Memory B cell (primary cell): Measurements from ENCODE around the gene UBFD1.
A peak's percentile ranks its signal among the peaks of the same experiment; 100 is the strongest.

Experiments used
- ATAC-seq: fragments of 150-1000 bp; cut with Tn5 transposase; 2 replicates; pipeline ENCODE4 v1.10.0; 2021; ENCODE audit warnings: low read depth, mild to moderate bottlenecking, moderate library complexity
- DNase-seq, 2 donors: peaks; one replicate each; pipeline ENCODE4 v3.0.0; 2022; ENCODE audit warnings: low spot score in 2 of 2
- H3K27ac Mint-ChIP-seq: one replicate; pipeline ENCODE4 v1.8.0; 2022; ENCODE audit warnings: mild to moderate bottlenecking, moderate library complexity, mixed read lengths
- H3K27me3 Mint-ChIP-seq: one replicate; pipeline ENCODE4 v1.8.0; 2022; ENCODE audit warnings: mixed read lengths
- H3K36me3 Mint-ChIP-seq: one replicate; pipeline ENCODE4 v1.8.0; 2022; ENCODE audit warnings: mild to moderate bottlenecking, mixed read lengths
- H3K4me1 Mint-ChIP-seq: one replicate; pipeline ENCODE4 v1.8.0; 2022; ENCODE audit warnings: mixed read lengths
- H3K4me3 Mint-ChIP-seq: one replicate; pipeline ENCODE4 v1.8.0; 2022; ENCODE audit warnings: mild to moderate bottlenecking, moderate library complexity, mixed read lengths
- H3K9me3 Mint-ChIP-seq: one replicate; pipeline ENCODE4 v1.8.0; 2022; ENCODE audit warnings: mixed read lengths

The UBFD1 gene

GRCh38 chr16:23519282-23519681 lies 38.2 kb upstream of the UBFD1 start:
- Mint-ChIP-seq H3K4me1 (peaks cover 37% of the 10 kb centered on the region), H3K27me3 (no peaks in the 10 kb centered on the region), H3K4me3 (peak overlapping the region; percentile 29), H3K27ac (peak overlapping the region; percentile 92), H3K36me3 (peaks cover 11% of the 10 kb centered on the region), H3K9me3 (no peaks in the 10 kb centered on the region)
- DNase-seq (no peak), ATAC-seq (no peak)

DNA sequence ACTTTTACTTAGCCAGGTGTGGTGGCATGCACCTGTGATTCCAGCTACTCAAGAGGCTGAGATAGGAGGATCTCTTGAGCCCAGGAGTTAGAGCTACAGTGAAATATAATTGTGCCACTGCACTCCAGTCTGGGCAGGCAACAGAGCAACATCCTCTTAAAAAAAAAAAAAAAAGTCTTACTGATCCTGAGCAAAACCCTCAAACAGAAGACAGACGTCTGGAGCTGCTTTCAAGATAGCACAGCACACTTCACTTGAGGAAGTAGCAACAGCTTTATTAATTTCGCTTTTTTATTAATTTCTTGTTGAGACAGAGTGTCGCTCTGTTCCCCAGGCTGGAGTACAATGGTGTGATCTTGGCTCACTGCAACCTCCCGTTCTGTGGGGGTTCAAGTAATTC lies 37.0 kb upstream of the UBFD1 start:
- peaks cover 15% of the 10 kb centered on the region for H3K36me3 Mint-ChIP-seq
- no peak overlapping the region for H3K27ac Mint-ChIP-seq
- H3K4me3 Mint-ChIP-seq, result no peak overlapping the region

GRCh38 chr16:23521037-23521743 lies 36.3 kb upstream of the UBFD1 start:
- no peak for DNase-seq
- Mint-ChIP-seq H3K9me3 (no peaks in the 10 kb centered on the region), H3K4me3 (peak overlapping the region; percentile 7)

More for the DNA sequence above, 37.0 kb upstream of the UBFD1 start:
- ATAC-seq (peak; percentile 14), DNase-seq (no peak)
- peaks cover 33% of the 10 kb centered on the region for H3K4me1 Mint-ChIP-seq
- no peaks in the 10 kb centered on the region for H3K27me3 Mint-ChIP-seq
- no peaks in the 10 kb centered on the region for H3K9me3 Mint-ChIP-seq

GRCh38 chr16:23521965-23522364 lies 35.6 kb upstream of the UBFD1 start:
- no peaks in the 10 kb centered on the region for H3K27me3 Mint-ChIP-seq
- no peak overlapping the region for H3K4me3 Mint-ChIP-seq
- H3K4me1 Mint-ChIP-seq, result peaks cover 22% of the 10 kb centered on the region
- no peaks in the 10 kb centered on the region for H3K9me3 Mint-ChIP-seq
- H3K36me3 Mint-ChIP-seq, result peaks cover 17% of the 10 kb centered on the region
- peak overlapping the region; percentile 17 for H3K27ac Mint-ChIP-seq
- ATAC-seq (no peak), DNase-seq (no peak)

More at GRCh38 chr16:23521037-23521743, 36.3 kb upstream of the UBFD1 start:
- ATAC-seq, result peak; percentile 15
- Mint-ChIP-seq H3K27me3 (no peaks in the 10 kb centered on the region), H3K4me1 (peaks cover 30% of the 10 kb centered on the region), H3K36me3 (peaks cover 15% of the 10 kb centered on the region), H3K27ac (peak overlapping the region; percentile 17)

GRCh38 chr16:23523321-23523720 lies 34.2 kb upstream of the UBFD1 start:
- Mint-ChIP-seq H3K9me3 (no peaks in the 10 kb centered on the region), H3K27ac (no peak overlapping the region), H3K36me3 (peaks cover 21% of the 10 kb centered on the region), H3K27me3 (no peaks in the 10 kb centered on the region), H3K4me1 (peaks cover 15% of the 10 kb centered on the region), H3K4me3 (no peak overlapping the region)
- DNase-seq, result no peak
- no peak for ATAC-seq

GRCh38 chr16:23523876-23524385 lies 33.6 kb upstream of the UBFD1 start:
- no peaks in the 10 kb centered on the region for H3K9me3 Mint-ChIP-seq
- DNase-seq (no peak), ATAC-seq (no peak)
- no peaks in the 10 kb centered on the region for H3K27me3 Mint-ChIP-seq
- peaks cover 21% of the 10 kb centered on the region for H3K36me3 Mint-ChIP-seq
- H3K4me1 Mint-ChIP-seq, result peaks cover 11% of the 10 kb centered on the region
- no peak overlapping the region for H3K4me3 Mint-ChIP-seq
- no peak overlapping the region for H3K27ac Mint-ChIP-seq

GRCh38 chr16:23524886-23525285 lies 32.6 kb upstream of the UBFD1 start:
- no peaks in the 10 kb centered on the region for H3K9me3 Mint-ChIP-seq
- H3K4me1 Mint-ChIP-seq, result peaks cover 5% of the 10 kb centered on the region
- H3K4me3 Mint-ChIP-seq, result no peak overlapping the region
- H3K27me3 Mint-ChIP-seq, result no peaks in the 10 kb centered on the region
- H3K36me3 Mint-ChIP-seq, result peaks cover 21% of the 10 kb centered on the region
- H3K27ac Mint-ChIP-seq, result no peak overlapping the region
- ATAC-seq (no peak), DNase-seq (no peak)

- Mint-ChIP-seq H3K27ac (no peak overlapping the region), H3K27me3 (no peaks in the 10 kb centered on the region), H3K36me3 (peaks cover 17% of the 10 kb centered on the region), H3K9me3 (no peaks in the 10 kb centered on the region), H3K4me3 (no peak overlapping the region), H3K4me1 (no peaks in the 10 kb centered on the region)
- no peak for ATAC-seq
- no peak for DNase-seq
Measured at GRCh38 chr16:23527961-23528643, 29.4 kb upstream of the UBFD1 start.

DNA sequence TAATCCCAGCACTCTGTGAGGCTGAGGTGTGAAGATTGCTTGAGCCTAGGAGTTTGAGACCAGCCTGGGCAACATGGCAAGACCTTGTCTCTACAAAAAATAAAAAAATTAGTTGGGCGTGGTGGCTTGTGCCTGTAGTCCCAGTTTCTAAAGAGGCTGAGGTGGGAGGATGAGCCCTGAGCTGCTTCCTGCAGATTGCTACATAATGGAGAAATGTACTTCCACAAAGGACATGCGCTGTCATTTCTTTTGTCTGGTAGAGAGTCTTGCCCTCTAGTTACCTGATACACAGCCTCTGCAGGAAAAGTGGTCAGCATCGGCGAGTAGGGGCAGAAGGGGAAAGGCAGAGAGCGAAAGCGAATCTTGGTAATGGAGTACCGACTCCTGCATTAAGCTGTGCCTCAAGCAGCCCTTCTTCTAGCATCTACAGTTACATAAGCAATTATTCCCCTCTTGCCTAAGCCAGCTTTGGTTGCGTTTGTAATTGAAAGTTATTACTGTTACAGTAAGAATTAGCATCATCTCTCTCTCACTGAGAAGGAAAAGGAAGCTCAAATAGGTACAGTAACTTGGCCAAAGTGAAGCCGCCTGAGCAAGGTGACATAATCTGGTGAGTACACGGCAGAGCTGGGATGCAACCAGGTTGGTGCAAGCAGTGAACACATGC lies 28.8 kb upstream of the UBFD1 start:
- no peaks in the 10 kb centered on the region for H3K4me1 Mint-ChIP-seq
- H3K4me3 Mint-ChIP-seq, result no peak overlapping the region
- H3K27me3 Mint-ChIP-seq, result no peaks in the 10 kb centered on the region
- no peaks in the 10 kb centered on the region for H3K9me3 Mint-ChIP-seq
- ATAC-seq (no peak), DNase-seq (no peak)
- no peak overlapping the region for H3K27ac Mint-ChIP-seq
- peaks cover 19% of the 10 kb centered on the region for H3K36me3 Mint-ChIP-seq

DNA sequence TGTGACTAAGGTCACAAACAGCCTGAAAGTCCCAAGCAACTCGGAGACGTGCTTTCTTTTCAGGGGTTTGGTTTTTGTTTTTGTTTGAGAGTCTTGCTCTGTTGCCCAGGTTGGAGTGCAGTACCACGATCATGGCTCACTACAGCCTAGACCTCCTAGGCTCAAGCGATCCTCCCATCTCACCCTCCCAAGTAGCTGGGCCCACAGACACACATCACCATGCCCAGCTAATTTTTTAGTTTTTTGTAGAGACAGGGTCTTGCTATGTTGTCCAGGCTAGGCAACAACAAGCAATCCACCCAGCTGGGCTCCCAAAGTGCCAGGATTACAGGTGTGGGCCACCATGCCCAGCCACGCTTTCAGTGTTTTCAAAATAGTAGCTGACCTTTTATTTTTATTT lies 27.5 kb upstream of the UBFD1 start:
- Mint-ChIP-seq H3K27ac (no peak overlapping the region), H3K36me3 (peaks cover 16% of the 10 kb centered on the region), H3K4me3 (no peak overlapping the region), H3K27me3 (no peaks in the 10 kb centered on the region), H3K9me3 (no peaks in the 10 kb centered on the region), H3K4me1 (no peaks in the 10 kb centered on the region)
- ATAC-seq (no peak), DNase-seq (no peak)

GRCh38 chr16:23532448-23532847 lies 25.1 kb upstream of the UBFD1 start:
- H3K4me1 Mint-ChIP-seq, result no peaks in the 10 kb centered on the region
- H3K4me3 Mint-ChIP-seq, result no peak overlapping the region
- peaks cover 8% of the 10 kb centered on the region for H3K36me3 Mint-ChIP-seq
- no peak overlapping the region for H3K27ac Mint-ChIP-seq
- no peaks in the 10 kb centered on the region for H3K27me3 Mint-ChIP-seq
- H3K9me3 Mint-ChIP-seq, result no peaks in the 10 kb centered on the region
- DNase-seq, result no peak
- no peak for ATAC-seq

GRCh38 chr16:23534868-23535860 lies 22.4 kb upstream of the UBFD1 start:
- no peaks in the 10 kb centered on the region for H3K27me3 Mint-ChIP-seq
- H3K4me1 Mint-ChIP-seq, result no peaks in the 10 kb centered on the region
- no peak for DNase-seq
- ATAC-seq, result no peak
- no peaks in the 10 kb centered on the region for H3K9me3 Mint-ChIP-seq
- H3K27ac Mint-ChIP-seq, result no peak overlapping the region
- no peak overlapping the region for H3K4me3 Mint-ChIP-seq
- H3K36me3 Mint-ChIP-seq, result peaks cover 10% of the 10 kb centered on the region

DNA sequence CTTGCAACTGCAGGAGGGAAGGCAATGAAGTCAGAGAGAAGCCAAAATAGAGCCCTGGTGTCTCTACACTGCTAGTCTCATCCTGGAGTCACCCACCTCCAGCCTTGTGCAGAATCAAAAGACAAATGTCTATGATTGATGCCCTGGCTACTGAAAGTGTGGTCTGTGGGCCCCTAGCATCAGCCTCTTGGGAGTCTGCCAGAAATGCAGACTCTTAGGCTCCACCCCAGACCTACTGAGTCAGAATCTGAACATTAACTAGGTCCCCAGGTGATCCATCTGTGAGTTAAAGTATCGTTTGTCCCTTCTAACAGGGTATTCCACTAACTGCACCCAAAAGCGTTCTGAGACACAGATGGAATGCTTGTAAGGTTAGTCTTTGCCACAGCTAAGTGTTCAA lies 21.6 kb upstream of the UBFD1 start:
- Mint-ChIP-seq H3K27me3 (no peaks in the 10 kb centered on the region), H3K36me3 (peaks cover 10% of the 10 kb centered on the region), H3K4me1 (no peaks in the 10 kb centered on the region), H3K4me3 (no peak overlapping the region), H3K9me3 (no peaks in the 10 kb centered on the region), H3K27ac (no peak overlapping the region)
- no peak for ATAC-seq
- DNase-seq, result no peak
